Amniotic epithelial cell (primary cell): ENCODE measurements around the gene OR8D2.
A peak's percentile ranks its signal among the peaks of the same experiment; 100 is the strongest.
"Not testable (repeated sequence)": the region's sequence is repeated elsewhere in the genome, so short reads cannot be mapped to it uniquely, and the experiment has no call there.

ENCODE experiments used
- DNase-seq: peaks from one replicate; pipeline ENCODE4 v3.0.0-alpha.2; 2010; ENCODE audit warnings: low read depth

The OR8D2 gene

DNA sequence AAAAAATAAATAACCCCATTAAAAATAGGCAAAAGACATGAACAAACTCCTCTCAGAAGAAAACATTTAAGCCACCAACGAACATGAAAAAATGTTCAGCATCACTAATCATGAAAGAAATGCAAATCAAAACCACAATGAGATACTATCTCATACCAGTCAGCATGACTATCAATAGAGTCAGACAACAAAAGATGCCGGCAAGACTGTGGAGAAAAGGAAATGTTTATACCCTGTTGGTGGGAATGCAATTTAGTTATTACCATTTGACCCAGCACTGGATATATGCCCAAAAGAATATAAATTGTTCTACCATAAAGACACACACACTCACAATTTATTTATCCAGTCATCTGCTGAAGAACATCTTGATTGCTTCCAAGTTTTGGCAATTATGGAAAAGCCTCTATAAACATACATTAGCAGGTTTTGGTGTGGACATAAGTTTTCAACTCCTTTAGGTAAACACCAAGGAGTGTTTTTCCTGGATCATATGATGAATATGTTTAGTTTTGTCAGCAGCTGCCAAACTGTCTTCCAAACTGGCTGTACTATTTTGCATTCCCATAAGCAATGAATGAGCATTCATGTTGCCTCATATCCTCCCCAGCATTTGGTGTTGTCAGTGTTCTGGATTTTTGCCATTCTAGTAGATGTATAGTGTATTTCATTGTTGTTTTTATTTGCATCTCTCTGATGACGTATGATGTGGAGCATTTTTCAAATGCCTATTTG, 34.2 kb downstream of the OR8D2 start:
- peak; percentile 74 for DNase-seq

GRCh38 chr11:124278261-124278660, 41.7 kb downstream of the OR8D2 start:
- peak; percentile 20 for DNase-seq

DNA sequence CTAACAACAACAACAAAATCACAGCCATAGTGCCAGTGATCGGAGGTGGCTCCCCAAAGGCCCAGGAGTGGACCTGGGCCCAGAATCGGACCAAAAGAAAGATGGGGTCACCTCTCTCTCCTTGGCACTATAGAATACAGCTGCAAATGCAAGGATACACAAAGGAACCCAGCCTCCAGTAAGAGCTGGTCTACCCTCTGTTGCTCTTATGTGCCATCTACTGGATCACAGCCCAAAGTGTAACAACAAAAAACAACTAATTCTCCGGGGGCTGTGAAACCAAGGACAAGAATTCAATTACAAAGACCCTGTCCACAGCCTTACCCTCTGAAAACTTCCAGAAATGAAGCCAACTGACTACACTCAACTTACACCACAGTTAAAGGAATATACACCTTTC, 42.2 kb downstream of the OR8D2 start:
- no peak for DNase-seq

GRCh38 chr11:124277207-124277606, 42.8 kb downstream of the OR8D2 start:
- DNase-seq = no peak

- peak; percentile 91 for DNase-seq
These were observed 43.9 kb downstream of the OR8D2 start for GRCh38 chr11:124276081-124276480.

DNA sequence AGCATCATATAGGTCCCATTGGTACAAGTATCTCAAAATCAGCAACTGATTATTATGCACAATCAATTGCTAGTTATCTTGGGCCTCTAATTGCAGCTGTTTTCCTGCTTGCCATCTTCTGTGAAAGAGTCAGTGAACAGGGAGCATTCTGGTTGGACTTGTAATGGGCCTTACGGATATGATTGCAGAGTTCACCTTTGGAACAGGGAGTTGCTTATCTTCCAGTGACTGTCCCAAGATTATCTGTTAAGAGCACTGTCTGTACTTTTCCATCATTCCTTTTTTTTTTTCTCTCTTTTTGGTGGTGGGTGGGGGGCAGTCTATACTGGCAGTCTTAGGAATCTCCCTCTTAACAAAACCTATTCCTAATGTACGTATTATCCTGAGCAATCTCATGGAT, 46.0 kb downstream of the OR8D2 start:
- no peak for DNase-seq

DNA sequence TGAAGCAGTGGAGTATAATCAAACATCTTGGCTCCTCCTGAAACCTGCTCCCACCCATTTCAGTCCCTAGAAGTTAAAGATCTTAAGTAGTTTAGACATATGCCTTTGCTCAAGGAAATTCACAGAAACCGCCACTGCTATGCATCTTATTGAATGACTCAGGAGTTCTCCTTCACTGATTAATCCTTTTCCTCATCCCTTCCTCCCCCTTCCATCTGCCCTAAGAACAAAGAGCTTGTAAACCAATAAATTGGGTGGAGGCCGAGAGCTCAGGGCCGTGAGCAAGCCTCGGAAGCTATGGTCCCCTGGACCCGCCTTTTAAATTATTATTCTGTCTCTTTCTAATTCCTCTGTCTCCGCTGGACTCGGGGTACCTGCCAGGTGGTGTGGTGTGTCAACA, 49.1 kb downstream of the OR8D2 start:
- not testable (repeated sequence) for DNase-seq
